A549 (cell line): ENCODE data around the gene CTNNA3. TPM values are rescaled to one million over a fixed set of nuclear protein-coding genes. Genes with fewer than 3 reads are reported as not detected.

Source experiments
- ATAC-seq, 2 experiments: fragments of 200-7000 bp in 1 of 2; fragments of >200 bp in 1 of 2; cut with Nextera tagmentation in 1 of 2; cut with Tn5 transposase in 1 of 2; 3 replicates each; pipeline versions ENCODE4 v1.8.0 to v1.9.1; 2018 to 2020; ENCODE audit warnings: mild to moderate bottlenecking in 1 of 2, moderate library complexity in 1 of 2
- CTCF ChIA-PET: fragments of 300-600 bp; sonication (Branson Sonifier 250); formaldehyde crosslinking; extraction: SDS; loops from one replicate; lab custom pipeline; 2021; ENCODE audit warnings: antibody characterized with exemption, inconsistent platforms; lab: Yijun Ruan, JAX
- POLR2A ChIA-PET: fragments of 350-600 bp; formaldehyde crosslinking; extraction: SDS; loops from one replicate; lab custom pipeline; 2021; ENCODE audit warnings: antibody characterized with exemption, inconsistent platforms; lab: Yijun Ruan, JAX
- DNase-seq, 2 experiments: peaks; one replicate each; pipeline versions ENCODE4 v3.0.0 to v3.0.0-alpha.2; 2011 to 2016; ENCODE audit warnings: low read depth in 1 of 2, low spot score in 1 of 2
- FAIRE-seq: peaks from 2 replicates; lab custom pipeline; 2011; peaks lifted over from hg19 to GRCh38; lab: Jason Lieb, UNC
- H3K27ac ChIP-seq, 2 experiments: fragments of >200 bp; sonication (Bioruptor Twin); formaldehyde crosslinking; 3 replicates each; pipeline ENCODE4 v1.5.1; 2016 to 2017
- H3K4me1 ChIP-seq: fragments of >200 bp; sonication (Bioruptor Twin); formaldehyde crosslinking; 3 replicates; pipeline ENCODE4 v1.6.1; 2016
- H3K4me2 ChIP-seq: fragments of >200 bp; sonication (Bioruptor Twin); formaldehyde crosslinking; 3 replicates; pipeline ENCODE4 v1.6.1; 2016
- H3K4me3 ChIP-seq: fragments of >200 bp; sonication (Bioruptor Twin); formaldehyde crosslinking; 3 replicates; pipeline ENCODE4 v1.5.1; 2016
- H3K9me3 ChIP-seq: fragments of >200 bp; sonication (Bioruptor Twin); formaldehyde crosslinking; 3 replicates; pipeline ENCODE4 v1.6.1; 2016
- CBX2 ChIP-seq: fragments of 200-600 bp; sonication (generic); IDR thresholded peaks from 2 replicates; pipeline ENCODE4 v1.6.1; 2016; ENCODE audit warnings: low read depth, mild to moderate bottlenecking, borderline replicate concordance
- CBX8 ChIP-seq: fragments of 200-600 bp; sonication (generic); IDR thresholded peaks from 2 replicates; pipeline ENCODE4 v1.6.1; 2016
- EHMT2 ChIP-seq: fragments of 200-600 bp; sonication (generic); IDR thresholded peaks from 2 replicates; pipeline ENCODE4 v1.6.1; 2016; ENCODE audit warnings: antibody characterized with exemption, low read depth, mild to moderate bottlenecking, moderate library complexity
- ESRRA ChIP-seq: fragments of 150-350 bp; IDR thresholded peaks from 2 replicates; pipeline ENCODE4 v1.6.1; 2014; ENCODE audit warnings: mild to moderate bottlenecking, low read length, borderline replicate concordance
- HDAC2 ChIP-seq: fragments of 200-600 bp; sonication (generic); IDR thresholded peaks from 2 replicates; pipeline ENCODE4 v1.6.1; 2016
- HOXA7 ChIP-seq: fragments of 250-450 bp; sonication (Bioruptor Pico); IDR thresholded peaks from 2 replicates; pipeline ENCODE4 v1.5.0; 2020; ENCODE audit warnings: mild to moderate bottlenecking, moderate library complexity
- JUN ChIP-seq, 2 experiments: fragments of >200 bp; sonication (Bioruptor Twin); formaldehyde crosslinking; IDR thresholded peaks; 2 replicates in 1 of 2; 3 replicates in 1 of 2; pipeline ENCODE4 v1.6.1; 2016 to 2017
- KDM1A ChIP-seq: fragments of 200-600 bp; sonication (generic); IDR thresholded peaks from 2 replicates; pipeline ENCODE4 v1.6.1; 2016; ENCODE audit warnings: low read depth, mild to moderate bottlenecking
- MAFK ChIP-seq: fragments of 450-650 bp; IDR thresholded peaks from 2 replicates; pipeline ENCODE4 v1.6.1; 2014; ENCODE audit not compliant: partially characterized antibody
- MAZ ChIP-seq: fragments of 150-350 bp; IDR thresholded peaks from 2 replicates; pipeline ENCODE4 v1.6.1; 2014; ENCODE audit warnings: antibody characterized with exemption, low read depth, low read length, borderline replicate concordance
- MYC ChIP-seq: IDR thresholded peaks from 2 replicates; pipeline ENCODE4 v1.6.1; 2012; ENCODE audit warnings: mild to moderate bottlenecking, inconsistent platforms, low read length, improper control_type of control experiment, borderline replicate concordance
- NPAS2 ChIP-seq: fragments of 250-450 bp; sonication (Bioruptor Pico); IDR thresholded peaks from 2 replicates; pipeline ENCODE4 v1.8.0; 2022; ENCODE audit warnings: mild to moderate bottlenecking, moderate library complexity, borderline replicate concordance
- NR3C1 ChIP-seq: fragments of >200 bp; sonication (Bioruptor Twin); formaldehyde crosslinking; IDR thresholded peaks from 3 replicates; pipeline ENCODE4 v1.6.1; 2017
- RFX5 ChIP-seq: fragments of 450-650 bp; IDR thresholded peaks from 2 replicates; pipeline ENCODE4 v1.7.1; 2014; ENCODE audit warnings: antibody characterized with exemption, mild to moderate bottlenecking, moderate library complexity
- TFCP2L1 ChIP-seq: fragments of 250-450 bp; sonication (Bioruptor Pico); IDR thresholded peaks from 2 replicates; pipeline ENCODE4 v1.5.0; 2021; ENCODE audit warnings: mild to moderate bottlenecking
- ZNF302 ChIP-seq: fragments of 250-450 bp; sonication (Bioruptor Pico); IDR thresholded peaks from 2 replicates; pipeline ENCODE4 v1.9.0; 2021; ENCODE audit warnings: inconsistent platforms, mild to moderate bottlenecking, moderate library complexity
- WGBS: methylation state at CpG from one replicate; pipeline ENCODE4 v1.1.6; 2017; ENCODE audit errors: missing lambda C conversion rate; 5-methylcytosine and 5-hydroxymethylcytosine counted together
- polyA plus RNA-seq, 4 experiments: library from polyadenylated mRNA; depleted of rRNA in 3 of 4; stranded (reverse); fragments of >200 nt; fragmentation: RNase III in 1 of 4; extraction: RNeasy Plus Mini Kit Qiagen cat#74134 plus additional on column Dnase treatment in 1 of 4; gene quantifications; 2 replicates in 3 of 4; 3 replicates in 1 of 4; pipeline ENCODE4 v1.2.3, GENCODE V29; 2011 to 2017
- TF ChIP-seq, protein P1 (sequence below): fragments of 200-600 bp; sonication (generic); IDR thresholded peaks from 2 replicates; pipeline ENCODE4 v1.6.1; 2016; ENCODE audit warnings: antibody characterized with exemption, mild to moderate bottlenecking, moderate library complexity
- TF ChIP-seq, protein P2 (sequence below): fragments of >200 bp; sonication (Bioruptor Twin); formaldehyde crosslinking; IDR thresholded peaks from 3 replicates; pipeline ENCODE4 v1.5.1; 2016
- TF ChIP-seq, protein P3 (sequence below): fragments of 450-650 bp; IDR thresholded peaks from 2 replicates; pipeline ENCODE4 v1.6.1; 2014; ENCODE audit warnings: antibody characterized with exemption

The CTNNA3 gene
- polyA plus RNA-seq, 2 of the 4 experiments (the other 2 are of a cell fraction), result not detected

DNA sequence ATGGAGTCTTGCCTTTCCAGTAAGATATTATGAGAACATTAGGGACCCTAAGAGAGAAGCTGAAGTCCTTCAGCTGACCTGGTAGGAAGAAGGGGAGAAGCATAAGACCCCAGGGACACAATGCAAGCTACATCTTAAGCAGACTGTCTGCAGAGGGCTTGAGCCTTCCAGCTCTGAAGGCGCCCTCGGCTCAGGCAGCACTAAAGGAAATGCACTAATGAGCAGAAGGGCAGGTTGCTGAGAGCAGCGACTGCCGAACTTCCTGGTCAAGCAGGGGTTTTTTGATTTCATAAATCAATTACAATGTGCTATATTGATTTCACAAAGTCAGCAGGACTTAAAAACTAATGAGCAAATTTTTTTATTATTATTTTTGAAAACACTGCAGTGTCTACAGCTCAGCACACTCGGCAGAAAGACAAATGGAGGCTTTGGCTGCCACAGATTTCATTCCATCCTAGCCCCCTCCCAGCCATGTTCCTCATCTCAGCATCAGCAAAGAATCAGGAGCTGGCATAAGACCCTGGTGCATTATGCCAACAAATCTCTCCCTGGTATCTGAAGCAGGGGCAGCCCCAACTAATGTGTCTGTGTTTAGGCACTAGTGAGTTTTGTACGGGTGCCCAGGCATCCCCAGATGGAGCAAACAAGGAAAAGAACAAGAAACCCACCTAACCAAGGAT, 713.1 kb downstream of the CTNNA3 start:
- ChIA-PET CTCF (interaction anchor here (0.9 kb wide), 1 partner anchor 16 kb away, joined by 3 read pairs; no protein-coding TSS in a partner anchor), POLR2A (no interaction called here)
- DNase-seq (no peak), ATAC-seq (no peak), FAIRE-seq (no peak)
- no peak overlapping the region for H3K4me3 ChIP-seq
- no peaks in the 10 kb centered on the region for H3K9me3 ChIP-seq
- H3K4me2 ChIP-seq, result no peak overlapping the region
- TF ChIP-seq NPAS2, result no peak
- TF ChIP-seq, protein P1, sequence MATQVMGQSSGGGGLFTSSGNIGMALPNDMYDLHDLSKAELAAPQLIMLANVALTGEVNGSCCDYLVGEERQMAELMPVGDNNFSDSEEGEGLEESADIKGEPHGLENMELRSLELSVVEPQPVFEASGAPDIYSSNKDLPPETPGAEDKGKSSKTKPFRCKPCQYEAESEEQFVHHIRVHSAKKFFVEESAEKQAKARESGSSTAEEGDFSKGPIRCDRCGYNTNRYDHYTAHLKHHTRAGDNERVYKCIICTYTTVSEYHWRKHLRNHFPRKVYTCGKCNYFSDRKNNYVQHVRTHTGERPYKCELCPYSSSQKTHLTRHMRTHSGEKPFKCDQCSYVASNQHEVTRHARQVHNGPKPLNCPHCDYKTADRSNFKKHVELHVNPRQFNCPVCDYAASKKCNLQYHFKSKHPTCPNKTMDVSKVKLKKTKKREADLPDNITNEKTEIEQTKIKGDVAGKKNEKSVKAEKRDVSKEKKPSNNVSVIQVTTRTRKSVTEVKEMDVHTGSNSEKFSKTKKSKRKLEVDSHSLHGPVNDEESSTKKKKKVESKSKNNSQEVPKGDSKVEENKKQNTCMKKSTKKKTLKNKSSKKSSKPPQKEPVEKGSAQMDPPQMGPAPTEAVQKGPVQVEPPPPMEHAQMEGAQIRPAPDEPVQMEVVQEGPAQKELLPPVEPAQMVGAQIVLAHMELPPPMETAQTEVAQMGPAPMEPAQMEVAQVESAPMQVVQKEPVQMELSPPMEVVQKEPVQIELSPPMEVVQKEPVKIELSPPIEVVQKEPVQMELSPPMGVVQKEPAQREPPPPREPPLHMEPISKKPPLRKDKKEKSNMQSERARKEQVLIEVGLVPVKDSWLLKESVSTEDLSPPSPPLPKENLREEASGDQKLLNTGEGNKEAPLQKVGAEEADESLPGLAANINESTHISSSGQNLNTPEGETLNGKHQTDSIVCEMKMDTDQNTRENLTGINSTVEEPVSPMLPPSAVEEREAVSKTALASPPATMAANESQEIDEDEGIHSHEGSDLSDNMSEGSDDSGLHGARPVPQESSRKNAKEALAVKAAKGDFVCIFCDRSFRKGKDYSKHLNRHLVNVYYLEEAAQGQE, result no peak
- no peak for TF ChIP-seq JUN (IDR thresholded peaks at IDR 0.05)
- no peak for TF ChIP-seq HOXA7
- TF ChIP-seq, protein P2, sequence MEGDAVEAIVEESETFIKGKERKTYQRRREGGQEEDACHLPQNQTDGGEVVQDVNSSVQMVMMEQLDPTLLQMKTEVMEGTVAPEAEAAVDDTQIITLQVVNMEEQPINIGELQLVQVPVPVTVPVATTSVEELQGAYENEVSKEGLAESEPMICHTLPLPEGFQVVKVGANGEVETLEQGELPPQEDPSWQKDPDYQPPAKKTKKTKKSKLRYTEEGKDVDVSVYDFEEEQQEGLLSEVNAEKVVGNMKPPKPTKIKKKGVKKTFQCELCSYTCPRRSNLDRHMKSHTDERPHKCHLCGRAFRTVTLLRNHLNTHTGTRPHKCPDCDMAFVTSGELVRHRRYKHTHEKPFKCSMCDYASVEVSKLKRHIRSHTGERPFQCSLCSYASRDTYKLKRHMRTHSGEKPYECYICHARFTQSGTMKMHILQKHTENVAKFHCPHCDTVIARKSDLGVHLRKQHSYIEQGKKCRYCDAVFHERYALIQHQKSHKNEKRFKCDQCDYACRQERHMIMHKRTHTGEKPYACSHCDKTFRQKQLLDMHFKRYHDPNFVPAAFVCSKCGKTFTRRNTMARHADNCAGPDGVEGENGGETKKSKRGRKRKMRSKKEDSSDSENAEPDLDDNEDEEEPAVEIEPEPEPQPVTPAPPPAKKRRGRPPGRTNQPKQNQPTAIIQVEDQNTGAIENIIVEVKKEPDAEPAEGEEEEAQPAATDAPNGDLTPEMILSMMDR, result no peak
- no peak for TF ChIP-seq MAZ
- no peak for TF ChIP-seq HDAC2
- no peak for TF ChIP-seq CBX8
- TF ChIP-seq MYC, result no peak
- no peak for TF ChIP-seq TFCP2L1
- no peak for TF ChIP-seq EHMT2
- TF ChIP-seq, protein P3, sequence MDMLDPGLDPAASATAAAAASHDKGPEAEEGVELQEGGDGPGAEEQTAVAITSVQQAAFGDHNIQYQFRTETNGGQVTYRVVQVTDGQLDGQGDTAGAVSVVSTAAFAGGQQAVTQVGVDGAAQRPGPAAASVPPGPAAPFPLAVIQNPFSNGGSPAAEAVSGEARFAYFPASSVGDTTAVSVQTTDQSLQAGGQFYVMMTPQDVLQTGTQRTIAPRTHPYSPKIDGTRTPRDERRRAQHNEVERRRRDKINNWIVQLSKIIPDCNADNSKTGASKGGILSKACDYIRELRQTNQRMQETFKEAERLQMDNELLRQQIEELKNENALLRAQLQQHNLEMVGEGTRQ, result no peak
- TF ChIP-seq RFX5, result no peak
- TF ChIP-seq NR3C1, result no peak
- no peak for TF ChIP-seq ESRRA
- TF ChIP-seq ZNF302 (CRISPR knock-in tag), result no peak
- no peak for TF ChIP-seq CBX2
- no peak overlapping the region for H3K27ac ChIP-seq
- no peaks in the 10 kb centered on the region for H3K4me1 ChIP-seq
- under 1% methylated on average over 6 of the region's 6 CpGs for WGBS

DNA sequence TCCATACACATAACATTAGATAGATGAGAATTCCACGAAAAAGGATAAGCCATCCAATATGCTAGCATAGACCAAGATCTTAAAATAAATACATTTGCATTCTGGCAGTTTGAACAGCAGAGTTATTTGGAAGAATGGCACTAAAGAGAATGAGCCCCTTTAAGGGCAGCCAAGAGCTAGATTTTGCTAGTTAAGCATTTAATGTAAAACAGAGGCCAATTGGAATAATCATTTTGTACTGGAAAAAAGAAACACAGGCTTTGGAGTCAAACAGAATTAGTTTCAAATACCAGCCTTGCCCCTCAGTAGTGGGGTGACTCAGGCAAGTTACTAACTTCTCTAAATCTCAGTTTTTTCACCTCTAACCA, 714.0 kb downstream of the CTNNA3 start:
- FAIRE-seq (no peak), ATAC-seq (no peak), DNase-seq (no peak)
- CTCF ChIA-PET, result interaction anchor here (0.6 kb wide), 1 partner anchor 1326 kb away, joined by 3 read pairs; no protein-coding TSS in a partner anchor
- no peak overlapping the region for H3K4me3 ChIP-seq
- TF ChIP-seq MAFK, result peak; percentile 21
- no peak for TF ChIP-seq KDM1A
- WGBS, result 0% methylated on average over 1 of the region's 1 CpG
- no peak overlapping the region for H3K4me2 ChIP-seq
- no peak overlapping the region for H3K27ac ChIP-seq
- H3K4me1 ChIP-seq, result no peaks in the 10 kb centered on the region
- H3K9me3 ChIP-seq, result no peaks in the 10 kb centered on the region
- POLR2A ChIA-PET, result no interaction called here
